SK-N-SH (cell line): Measurements from ENCODE around the gene RAB25. TPM values are rescaled to one million over a fixed set of nuclear protein-coding genes. Genes with fewer than 3 reads are reported as not detected.

ENCODE experiments used
- CTCF ChIA-PET: fragments of 300-600, 350-600 bp; formaldehyde crosslinking; extraction: SDS; loops from one replicate; lab custom pipeline; 2021; lab: Yijun Ruan, JAX
- POLR2A ChIA-PET: fragments of 350-600 bp; sonication (Branson Sonifier 250); formaldehyde crosslinking; extraction: SDS; loops from one replicate; lab custom pipeline; 2020; ENCODE audit warnings: antibody characterized with exemption, inconsistent platforms; lab: Yijun Ruan, JAX
- DNase-seq: peaks from one replicate; pipeline ENCODE4 v3.0.0; 2012
- H2AFZ ChIP-seq: fragments of 200-600 bp; sonication (generic); 2 replicates; pipeline ENCODE4 v1.8.1; 2016; ENCODE audit warnings: antibody characterized with exemption, mild to moderate bottlenecking, low read depth
- H3F3A ChIP-seq: fragments of 200-600 bp; sonication (generic); replicated peaks from 2 replicates; pipeline ENCODE3; 2016; ENCODE audit warnings: antibody characterized with exemption, mild to moderate bottlenecking; ENCODE audit not compliant: insufficient read depth
- H3K27ac ChIP-seq, 2 experiments: fragments of 200-500 bp in 1 of 2; fragments of 200-600 bp in 1 of 2; sonication (Bioruptor generic) in 1 of 2; sonication (generic), shearing (Covaris generic) in 1 of 2; 2 replicates each; pipeline versions ENCODE4 v1.5.1 to v1.6.1; 2014 to 2016; ENCODE audit warnings: low read depth in 2 of 2, inconsistent platforms in 1 of 2, low read length in 1 of 2, mild to moderate bottlenecking in 1 of 2, mixed read lengths in 1 of 2
- H3K27me3 ChIP-seq: fragments of 200-600 bp; sonication (generic), shearing (Covaris generic); 2 replicates; pipeline ENCODE4 v1.6.1; 2016; ENCODE audit warnings: mixed run types; ENCODE audit not compliant: insufficient read depth
- H3K36me3 ChIP-seq, 2 experiments: fragments of 200-500 bp in 1 of 2; fragments of 200-600 bp in 1 of 2; sonication (Bioruptor generic) in 1 of 2; sonication (generic) in 1 of 2; replicated peaks in 1 of 2; 2 replicates each; pipeline versions ENCODE3 to v1.5.1; 2014 to 2016; ENCODE audit warnings: low read length in 1 of 2, mild to moderate bottlenecking in 1 of 2; ENCODE audit not compliant: insufficient read depth in 2 of 2, control insufficient read depth in 1 of 2
- H3K4me1 ChIP-seq, 2 experiments: fragments of 200-500 bp in 1 of 2; fragments of 200-600 bp in 1 of 2; sonication (Bioruptor generic) in 1 of 2; sonication (generic), shearing (Covaris generic) in 1 of 2; 2 replicates each; pipeline versions ENCODE4 v1.5.1 to v1.6.1; 2014 to 2016; ENCODE audit warnings: low read depth in 1 of 2, low read length in 1 of 2, mixed run types in 1 of 2; ENCODE audit not compliant: insufficient read depth in 2 of 2, control insufficient read depth in 1 of 2
- H3K4me2 ChIP-seq: fragments of 200-600 bp; sonication (generic), shearing (Covaris generic); 2 replicates; pipeline ENCODE4 v1.6.1; 2017; ENCODE audit warnings: mixed run types
- H3K4me3 ChIP-seq, 2 experiments: fragments of 200-500 bp in 1 of 2; fragments of 200-600 bp in 1 of 2; sonication (Bioruptor generic) in 1 of 2; sonication (generic), shearing (Covaris generic) in 1 of 2; 2 replicates each; pipeline versions ENCODE4 v1.5.1 to v1.8.1; 2014 to 2016; ENCODE audit warnings: low read depth in 2 of 2, inconsistent platforms in 1 of 2, low read length in 1 of 2, mild to moderate bottlenecking in 1 of 2, mixed read lengths in 1 of 2, moderate library complexity in 1 of 2
- H3K79me2 ChIP-seq: fragments of 200-600 bp; sonication (generic); 2 replicates; pipeline ENCODE4 v1.8.1; 2017; ENCODE audit warnings: mild to moderate bottlenecking; ENCODE audit not compliant: insufficient read depth
- H3K9ac ChIP-seq: fragments of 200-600 bp; sonication (generic); 2 replicates; pipeline ENCODE4 v1.6.1; 2017; ENCODE audit warnings: mixed run types
- H3K9me2 ChIP-seq: fragments of 200-600 bp; sonication (generic); 2 replicates; pipeline ENCODE4 v1.6.1; 2017; ENCODE audit warnings: mixed run types
- H3K9me3 ChIP-seq: fragments of 200-600 bp; sonication (generic); 2 replicates; pipeline ENCODE4 v1.6.1; 2017; ENCODE audit warnings: mixed run types, mild to moderate bottlenecking, moderate library complexity
- H4K20me1 ChIP-seq: fragments of 200-600 bp; sonication (generic); 2 replicates; pipeline ENCODE4 v1.6.1; 2017; ENCODE audit warnings: mild to moderate bottlenecking, mixed run types; ENCODE audit not compliant: insufficient read depth
- ELF1 ChIP-seq: IDR thresholded peaks from 2 replicates; pipeline ENCODE4 v1.4.0; 2012
- FOSL2 ChIP-seq: IDR thresholded peaks from 2 replicates; pipeline ENCODE4 v1.4.0; 2012; ENCODE audit warnings: low read depth, mild to moderate bottlenecking, moderate library complexity, borderline replicate concordance
- FOXJ3 ChIP-seq: sonication (generic); formaldehyde crosslinking; IDR thresholded peaks from 2 replicates; pipeline ENCODE4 v1.5.1; 2020; ENCODE audit warnings: mild to moderate bottlenecking, missing genetic modification reagents
- FOXM1 ChIP-seq: IDR thresholded peaks from 2 replicates; pipeline ENCODE4 v1.4.0; 2012; ENCODE audit warnings: low read depth, mild to moderate bottlenecking
- GABPA ChIP-seq: IDR thresholded peaks from 2 replicates; pipeline ENCODE4 v1.4.0; 2012; ENCODE audit warnings: low read depth, mild to moderate bottlenecking
- GATA2 ChIP-seq: sonication (generic); formaldehyde crosslinking; IDR thresholded peaks from 2 replicates; pipeline ENCODE4 v1.5.0; 2020; ENCODE audit warnings: mild to moderate bottlenecking, missing genetic modification reagents
- MEF2A ChIP-seq: IDR thresholded peaks from 2 replicates; pipeline ENCODE4 v1.4.0; 2012; ENCODE audit warnings: low read depth, borderline replicate concordance
- MXI1 ChIP-seq: IDR thresholded peaks from 2 replicates; pipeline ENCODE4 v1.6.1; 2012; ENCODE audit warnings: mild to moderate bottlenecking, low read depth, low read length, improper control_type of control experiment
- NFIC ChIP-seq: IDR thresholded peaks from 2 replicates; pipeline ENCODE4 v1.4.0; 2012; ENCODE audit warnings: borderline replicate concordance
- NRF1 ChIP-seq: IDR thresholded peaks from 2 replicates; pipeline ENCODE4 v1.6.1; 2012; ENCODE audit warnings: low read depth, mild to moderate bottlenecking, low read length
- RCOR1 ChIP-seq: fragments of 150-350 bp; IDR thresholded peaks from 2 replicates; pipeline ENCODE4 v1.6.1; 2017; ENCODE audit warnings: antibody characterized with exemption, low read length
- RFX5 ChIP-seq: IDR thresholded peaks from 2 replicates; pipeline ENCODE4 v1.6.1; 2012; ENCODE audit warnings: mild to moderate bottlenecking, improper control_type of control experiment, low read length
- TAF1 ChIP-seq: IDR thresholded peaks from 2 replicates; pipeline ENCODE4 v1.6.1; 2012; ENCODE audit warnings: low read depth, mild to moderate bottlenecking, low read length, moderate library complexity, borderline replicate concordance
- TCF12 ChIP-seq: IDR thresholded peaks from 2 replicates; pipeline ENCODE4 v1.4.0; 2012
- YY1 ChIP-seq: IDR thresholded peaks from 2 replicates; pipeline ENCODE4 v1.4.0; 2012; ENCODE audit warnings: low read depth, mild to moderate bottlenecking
- WGBS: methylation state at CpG from one replicate; pipeline ENCODE4 v1.1.6; 2017; ENCODE audit warnings: low lambda C conversion rate; 5-methylcytosine and 5-hydroxymethylcytosine counted together
- polyA plus RNA-seq, 3 experiments: library from polyadenylated mRNA; depleted of rRNA; stranded (reverse); fragments of >200 nt; gene quantifications; 2 replicates each; pipeline ENCODE4 v1.2.3, GENCODE V29; 2012
- TF ChIP-seq, protein P1 (sequence below): fragments of 150-350 bp; IDR thresholded peaks from 2 replicates; pipeline ENCODE4 v1.6.1; 2016; ENCODE audit warnings: mild to moderate bottlenecking, low read depth, low read length
- TF ChIP-seq, protein P2 (sequence below): fragments of 200-600 bp; sonication (generic); IDR thresholded peaks from 2 replicates; pipeline ENCODE4 v1.6.1; 2017; ENCODE audit warnings: antibody characterized with exemption, mild to moderate bottlenecking, moderate library complexity
- TF ChIP-seq, protein P3 (sequence below): IDR thresholded peaks from 2 replicates; pipeline ENCODE4 v1.4.0; 2012; ENCODE audit warnings: low read depth, borderline replicate concordance
- TF ChIP-seq, protein P4 (sequence below): IDR thresholded peaks from 2 replicates; pipeline ENCODE4 v1.4.0; 2012; ENCODE audit warnings: low read depth, borderline replicate concordance

Gene RAB25
- polyA plus RNA-seq, 1 of the 3 experiments (the other 2 are of a cell fraction), result not detected

DNA sequence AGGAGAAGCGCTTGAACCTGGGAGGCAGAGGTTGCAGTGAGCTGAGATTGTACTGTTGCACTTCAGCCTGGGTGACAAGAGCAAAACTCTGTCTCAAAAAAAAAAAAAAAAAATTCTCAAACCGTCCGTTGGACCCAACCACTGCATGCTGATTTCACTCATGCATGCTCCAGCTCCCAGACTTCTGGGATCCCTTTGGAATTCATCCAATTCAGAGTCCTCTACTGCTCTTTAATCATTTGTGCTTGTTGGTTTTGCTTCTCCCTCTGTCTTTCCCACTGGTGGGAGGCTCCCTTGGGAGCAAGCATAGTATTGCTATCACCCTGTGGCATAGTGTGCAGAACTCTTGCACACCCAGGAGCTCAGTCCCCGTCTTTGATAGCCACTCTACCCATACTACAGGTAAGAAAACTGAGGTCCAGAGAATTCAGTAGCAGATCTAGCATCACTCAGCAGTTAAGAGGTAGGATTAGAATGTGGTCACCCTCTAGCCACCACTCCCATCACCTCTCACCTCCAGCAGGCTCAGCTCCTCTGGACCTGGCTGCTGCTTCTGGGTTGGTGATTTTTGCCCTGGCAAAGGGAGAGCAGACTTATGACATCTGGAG, 50.5 kb downstream of the RAB25 start:
- peaks cover 19 to 41% of the 10 kb centered on the region in 2 experiments; a peak in 3 of 4 replicates for H3K4me1 ChIP-seq
- H3K79me2 ChIP-seq, result peaks cover 30% of the 10 kb centered on the region
- peaks cover 19% of the 10 kb centered on the region for H4K20me1 ChIP-seq
- no peaks in the 10 kb centered on the region for H3K9me3 ChIP-seq
- no peak overlapping the region for H2AFZ ChIP-seq
- no peak for TF ChIP-seq FOXM1
- TF ChIP-seq ELF1, result no peak
- no peak for TF ChIP-seq FOSL2
- no peak for TF ChIP-seq MXI1
- TF ChIP-seq NFIC, result no peak
- no peak for TF ChIP-seq YY1
- no peak for TF ChIP-seq GATA2 (CRISPR knock-in tag)
- no peak for TF ChIP-seq GABPA
- WGBS, result 80% methylated on average over 4 of the region's 4 CpGs
- ChIA-PET POLR2A (no interaction called here), CTCF (interaction anchor here (0.6 to 40.5 kb wide), 6 partner anchors 12 to 114 kb away, joined by 3 to 1559 read pairs (median 6); partner anchors contain the start of gene MEX3A)
- DNase-seq, result no peak
- H3K9me2 ChIP-seq, result no peaks in the 10 kb centered on the region
- H3F3A ChIP-seq, result peaks cover 43% of the 10 kb centered on the region
- peaks cover 0 to 11% of the 10 kb centered on the region in 2 experiments for H3K36me3 ChIP-seq
- no peak overlapping the region for H3K9ac ChIP-seq
- 0 out of 2 replicates have a peak overlapping the region, but pooled peaks have one; percentile 95 for H3K4me2 ChIP-seq
- no peaks in the 10 kb centered on the region for H3K27me3 ChIP-seq
- no peak overlapping the region for H3K27ac ChIP-seq
- no peak overlapping the region for H3K4me3 ChIP-seq

DNA sequence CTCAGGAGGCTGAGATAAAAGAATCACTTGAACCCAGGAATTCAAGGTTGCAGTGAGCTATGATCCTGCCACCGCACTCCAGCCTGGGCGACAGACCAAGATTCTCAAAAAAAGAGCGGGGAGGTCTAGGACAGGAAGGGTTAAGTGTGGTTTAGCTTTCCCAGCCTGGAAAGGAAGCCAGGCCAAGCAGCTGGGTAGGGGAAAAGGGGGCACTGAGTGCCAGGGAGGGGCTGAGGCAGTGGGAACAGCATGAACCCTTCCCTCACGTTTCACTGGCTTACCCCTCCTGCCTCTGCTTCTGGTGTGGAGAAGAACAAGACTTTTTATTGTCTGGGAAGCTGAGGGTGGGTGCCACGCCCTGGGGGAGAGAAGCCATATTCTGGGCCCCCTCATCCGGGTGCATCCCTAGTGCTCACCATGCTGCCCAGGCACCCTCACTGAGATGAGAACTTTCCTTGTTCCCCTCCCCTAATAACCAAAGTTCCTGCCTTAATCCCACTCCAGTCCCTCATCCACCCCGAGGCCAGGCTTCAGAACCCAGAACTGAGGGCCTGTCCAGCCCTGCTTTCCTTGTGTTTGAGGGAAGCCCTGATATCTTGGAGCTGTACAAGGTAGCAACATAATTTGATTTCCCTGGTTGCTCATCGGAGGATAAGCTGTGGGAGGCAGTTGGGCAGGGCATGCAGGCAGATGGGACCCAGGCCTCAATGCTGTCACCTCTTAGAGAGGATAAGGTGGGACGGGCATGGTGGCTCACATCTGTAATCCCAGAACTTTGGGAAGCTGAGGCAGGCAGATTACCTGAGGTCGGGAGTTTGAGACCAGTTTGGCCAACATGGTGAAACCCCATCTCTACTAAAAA, 51.5 kb downstream of the RAB25 start:
- peaks cover 40% of the 10 kb centered on the region for H3K79me2 ChIP-seq
- POLR2A ChIA-PET, result interaction anchor here (2.0 to 2.3 kb wide), 2 partner anchors 8 to 10 kb away, joined by 6 to 8 read pairs; no protein-coding TSS in a partner anchor
- H3K9me2 ChIP-seq, result no peaks in the 10 kb centered on the region
- no peak for DNase-seq
- no peaks in the 10 kb centered on the region for H3K27me3 ChIP-seq
- peaks cover 42% of the 10 kb centered on the region for H3F3A ChIP-seq
- TF ChIP-seq MEF2A (no peak), RFX5 (no peak), RCOR1 (no peak), FOXJ3 (CRISPR knock-in tag) (no peak), NRF1 (no peak), TAF1 (no peak), NFIC (no peak), TCF12 (no peak), GATA2 (CRISPR knock-in tag) (no peak)
- TF ChIP-seq, protein P1, sequence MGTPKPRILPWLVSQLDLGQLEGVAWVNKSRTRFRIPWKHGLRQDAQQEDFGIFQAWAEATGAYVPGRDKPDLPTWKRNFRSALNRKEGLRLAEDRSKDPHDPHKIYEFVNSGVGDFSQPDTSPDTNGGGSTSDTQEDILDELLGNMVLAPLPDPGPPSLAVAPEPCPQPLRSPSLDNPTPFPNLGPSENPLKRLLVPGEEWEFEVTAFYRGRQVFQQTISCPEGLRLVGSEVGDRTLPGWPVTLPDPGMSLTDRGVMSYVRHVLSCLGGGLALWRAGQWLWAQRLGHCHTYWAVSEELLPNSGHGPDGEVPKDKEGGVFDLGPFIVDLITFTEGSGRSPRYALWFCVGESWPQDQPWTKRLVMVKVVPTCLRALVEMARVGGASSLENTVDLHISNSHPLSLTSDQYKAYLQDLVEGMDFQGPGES, result no peak
- TF ChIP-seq, protein P2, sequence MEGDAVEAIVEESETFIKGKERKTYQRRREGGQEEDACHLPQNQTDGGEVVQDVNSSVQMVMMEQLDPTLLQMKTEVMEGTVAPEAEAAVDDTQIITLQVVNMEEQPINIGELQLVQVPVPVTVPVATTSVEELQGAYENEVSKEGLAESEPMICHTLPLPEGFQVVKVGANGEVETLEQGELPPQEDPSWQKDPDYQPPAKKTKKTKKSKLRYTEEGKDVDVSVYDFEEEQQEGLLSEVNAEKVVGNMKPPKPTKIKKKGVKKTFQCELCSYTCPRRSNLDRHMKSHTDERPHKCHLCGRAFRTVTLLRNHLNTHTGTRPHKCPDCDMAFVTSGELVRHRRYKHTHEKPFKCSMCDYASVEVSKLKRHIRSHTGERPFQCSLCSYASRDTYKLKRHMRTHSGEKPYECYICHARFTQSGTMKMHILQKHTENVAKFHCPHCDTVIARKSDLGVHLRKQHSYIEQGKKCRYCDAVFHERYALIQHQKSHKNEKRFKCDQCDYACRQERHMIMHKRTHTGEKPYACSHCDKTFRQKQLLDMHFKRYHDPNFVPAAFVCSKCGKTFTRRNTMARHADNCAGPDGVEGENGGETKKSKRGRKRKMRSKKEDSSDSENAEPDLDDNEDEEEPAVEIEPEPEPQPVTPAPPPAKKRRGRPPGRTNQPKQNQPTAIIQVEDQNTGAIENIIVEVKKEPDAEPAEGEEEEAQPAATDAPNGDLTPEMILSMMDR, result no peak
- TF ChIP-seq, protein P3, sequence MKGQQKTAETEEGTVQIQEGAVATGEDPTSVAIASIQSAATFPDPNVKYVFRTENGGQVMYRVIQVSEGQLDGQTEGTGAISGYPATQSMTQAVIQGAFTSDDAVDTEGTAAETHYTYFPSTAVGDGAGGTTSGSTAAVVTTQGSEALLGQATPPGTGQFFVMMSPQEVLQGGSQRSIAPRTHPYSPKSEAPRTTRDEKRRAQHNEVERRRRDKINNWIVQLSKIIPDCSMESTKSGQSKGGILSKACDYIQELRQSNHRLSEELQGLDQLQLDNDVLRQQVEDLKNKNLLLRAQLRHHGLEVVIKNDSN, result no peak
- TF ChIP-seq, protein P4, sequence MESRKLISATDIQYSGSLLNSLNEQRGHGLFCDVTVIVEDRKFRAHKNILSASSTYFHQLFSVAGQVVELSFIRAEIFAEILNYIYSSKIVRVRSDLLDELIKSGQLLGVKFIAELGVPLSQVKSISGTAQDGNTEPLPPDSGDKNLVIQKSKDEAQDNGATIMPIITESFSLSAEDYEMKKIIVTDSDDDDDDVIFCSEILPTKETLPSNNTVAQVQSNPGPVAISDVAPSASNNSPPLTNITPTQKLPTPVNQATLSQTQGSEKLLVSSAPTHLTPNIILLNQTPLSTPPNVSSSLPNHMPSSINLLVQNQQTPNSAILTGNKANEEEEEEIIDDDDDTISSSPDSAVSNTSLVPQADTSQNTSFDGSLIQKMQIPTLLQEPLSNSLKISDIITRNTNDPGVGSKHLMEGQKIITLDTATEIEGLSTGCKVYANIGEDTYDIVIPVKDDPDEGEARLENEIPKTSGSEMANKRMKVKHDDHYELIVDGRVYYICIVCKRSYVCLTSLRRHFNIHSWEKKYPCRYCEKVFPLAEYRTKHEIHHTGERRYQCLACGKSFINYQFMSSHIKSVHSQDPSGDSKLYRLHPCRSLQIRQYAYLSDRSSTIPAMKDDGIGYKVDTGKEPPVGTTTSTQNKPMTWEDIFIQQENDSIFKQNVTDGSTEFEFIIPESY, result no peak
- TF ChIP-seq, all 33 proteins: peak for 0
- Histone ChIP-seq H3K27ac (peak overlapping the region; percentile 93 to 100; a peak in 3 of 4 replicates), H2AFZ (no peak overlapping the region), H3K4me2 (peak overlapping the region; percentile 95), H4K20me1 (peaks cover 29% of the 10 kb centered on the region), H3K4me3 (no peak overlapping the region), H3K36me3 (peaks cover 0 to 17% of the 10 kb centered on the region in 2 experiments), H3K9ac (peak overlapping the region; percentile 24; the same call in 1 of the 2 replicates), H3K9me3 (no peaks in the 10 kb centered on the region), H3K4me1 (peaks cover 16 to 31% of the 10 kb centered on the region in 2 experiments; a peak in 3 of 4 replicates)
- 70% methylated on average over 8 of the region's 10 CpGs for WGBS
- CTCF ChIA-PET, result interaction anchor here (0.9 to 40.5 kb wide), 6 partner anchors 11 to 113 kb away, joined by 4 to 1559 read pairs (median 10); partner anchors contain the start of gene MEX3A
